WTC11 (cell line): ENCODE measurements around the gene HMCES.

Experiments
- STAT6 ChIP-seq: sonication (generic); formaldehyde crosslinking; conservative IDR thresholded peaks from 2 replicates; pipeline ENCODE4 v1.8.1; 2023; ENCODE audit warnings: mild to moderate bottlenecking, low read depth, missing genetic modification reagents, moderate library complexity
- TF ChIP-seq, protein P1 (sequence below): fragments of 200-600 bp; IDR thresholded peaks from 2 replicates; pipeline ENCODE4 v1.8.0; 2022; ENCODE audit warnings: antibody characterized with exemption

DNA sequence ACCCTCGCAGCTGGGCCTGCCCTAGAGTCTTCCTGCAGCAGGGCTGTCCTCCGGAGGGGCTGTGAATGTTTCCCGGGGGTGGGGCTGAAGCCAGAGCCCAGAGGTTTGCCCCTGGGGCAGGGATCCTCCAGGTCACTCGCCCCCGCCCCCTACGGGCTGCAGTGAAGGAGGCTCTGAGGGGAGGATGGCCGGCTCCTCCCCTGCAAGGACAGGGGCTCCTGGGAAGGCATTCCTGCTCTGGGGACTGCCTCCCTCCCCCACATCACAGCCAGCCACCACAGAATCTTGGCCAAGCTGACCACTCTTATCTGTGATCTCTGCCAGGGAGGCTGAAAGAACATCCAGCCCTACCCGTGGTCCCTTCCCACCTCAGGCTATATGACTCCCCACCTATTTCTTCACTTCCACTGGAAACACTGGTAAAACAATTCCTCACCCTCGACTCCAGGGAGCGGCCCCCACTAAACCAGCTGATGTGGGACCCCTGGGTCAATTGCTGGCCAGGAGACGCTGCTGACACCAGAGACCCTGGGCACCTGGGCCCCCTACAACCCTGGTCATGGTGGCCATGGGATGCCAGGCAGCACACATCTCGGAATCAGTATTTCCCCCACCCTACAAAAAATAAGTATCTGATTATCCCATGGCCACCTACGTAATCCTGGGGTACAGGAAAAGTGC is 66.0 kb downstream of the HMCES start:
- no peak for TF ChIP-seq STAT6 (CRISPR knock-in tag)
- TF ChIP-seq, protein P1, sequence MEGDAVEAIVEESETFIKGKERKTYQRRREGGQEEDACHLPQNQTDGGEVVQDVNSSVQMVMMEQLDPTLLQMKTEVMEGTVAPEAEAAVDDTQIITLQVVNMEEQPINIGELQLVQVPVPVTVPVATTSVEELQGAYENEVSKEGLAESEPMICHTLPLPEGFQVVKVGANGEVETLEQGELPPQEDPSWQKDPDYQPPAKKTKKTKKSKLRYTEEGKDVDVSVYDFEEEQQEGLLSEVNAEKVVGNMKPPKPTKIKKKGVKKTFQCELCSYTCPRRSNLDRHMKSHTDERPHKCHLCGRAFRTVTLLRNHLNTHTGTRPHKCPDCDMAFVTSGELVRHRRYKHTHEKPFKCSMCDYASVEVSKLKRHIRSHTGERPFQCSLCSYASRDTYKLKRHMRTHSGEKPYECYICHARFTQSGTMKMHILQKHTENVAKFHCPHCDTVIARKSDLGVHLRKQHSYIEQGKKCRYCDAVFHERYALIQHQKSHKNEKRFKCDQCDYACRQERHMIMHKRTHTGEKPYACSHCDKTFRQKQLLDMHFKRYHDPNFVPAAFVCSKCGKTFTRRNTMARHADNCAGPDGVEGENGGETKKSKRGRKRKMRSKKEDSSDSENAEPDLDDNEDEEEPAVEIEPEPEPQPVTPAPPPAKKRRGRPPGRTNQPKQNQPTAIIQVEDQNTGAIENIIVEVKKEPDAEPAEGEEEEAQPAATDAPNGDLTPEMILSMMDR: no peak
